Karpas-422 (cell line): ENCODE results near the gene PABPC3. TPM values are rescaled to one million over a fixed set of nuclear protein-coding genes. Genes with fewer than 3 reads are reported as not detected.

ENCODE experiments used
- DNase-seq: peaks from one replicate; pipeline ENCODE4 v3.0.0-alpha.2; 2015
- H2AFZ ChIP-seq: fragments of 200-600 bp; sonication (generic); 2 replicates; pipeline ENCODE4 v1.6.1; 2014; ENCODE audit warnings: antibody characterized with exemption, low read length, mixed read lengths
- H3K27ac ChIP-seq: fragments of 200-600 bp; sonication (generic); 2 replicates; pipeline ENCODE4 v1.5.1; 2014; ENCODE audit warnings: mild to moderate bottlenecking, low read length, moderate library complexity
- H3K27me3 ChIP-seq: fragments of 200-600 bp; sonication (generic); 2 replicates; pipeline ENCODE4 v1.6.1; 2014; ENCODE audit warnings: low read length, mixed read lengths
- H3K36me3 ChIP-seq: fragments of 200-600 bp; sonication (generic); 2 replicates; pipeline ENCODE4 v1.6.1; 2014; ENCODE audit warnings: low read length, mixed read lengths; ENCODE audit not compliant: insufficient read depth
- H3K4me1 ChIP-seq: fragments of 200-600 bp; sonication (generic); 2 replicates; pipeline ENCODE4 v1.6.1; 2014; ENCODE audit warnings: mild to moderate bottlenecking, low read length, mixed read lengths
- H3K4me2 ChIP-seq: fragments of 200-600 bp; sonication (generic); 2 replicates; pipeline ENCODE4 v1.6.1; 2014; ENCODE audit warnings: low read length, low read depth, mild to moderate bottlenecking; ENCODE audit not compliant: poor library complexity, severe bottlenecking
- H3K4me3 ChIP-seq: fragments of 200-600 bp; sonication (generic); 2 replicates; pipeline ENCODE4 v1.5.1; 2014; ENCODE audit warnings: mild to moderate bottlenecking, antibody characterized with exemption, low read length, mixed read lengths
- H3K79me2 ChIP-seq: fragments of 200-600 bp; sonication (generic); 2 replicates; pipeline ENCODE4 v1.6.1; 2014; ENCODE audit warnings: mild to moderate bottlenecking, low read length, mixed read lengths
- H3K9ac ChIP-seq: fragments of 200-600 bp; sonication (generic); 2 replicates; pipeline ENCODE4 v1.6.0; 2014; ENCODE audit warnings: low read length
- H3K9me2 ChIP-seq: fragments of 200-600 bp; sonication (generic), shearing (Covaris generic); replicated peaks from 2 replicates; pipeline ENCODE4 v1.6.0; 2014; ENCODE audit warnings: mild to moderate bottlenecking, low read length, moderate library complexity; ENCODE audit not compliant: insufficient read depth
- H3K9me3 ChIP-seq: fragments of 300-700, 200-600 bp; sonication (generic); 2 replicates; pipeline ENCODE4 v1.6.1; 2014; ENCODE audit warnings: low read length, mixed read lengths
- H4K20me1 ChIP-seq: fragments of 200-600 bp; sonication (generic); 2 replicates; pipeline ENCODE4 v1.6.1; 2014; ENCODE audit warnings: mild to moderate bottlenecking, antibody characterized with exemption, low read length, low read depth; ENCODE audit not compliant: insufficient read depth
- total RNA-seq: library from RNA; depleted of rRNA; stranded (reverse); fragments of >200 nt; shearing (Covaris generic); gene quantifications from 2 replicates; pipeline ENCODE4 v1.2.3, GENCODE V29; 2014; ENCODE audit warnings: low replicate concordance

Gene PABPC3
- total RNA-seq, 1 experiment from 2014 or later = 0.37 TPM

DNA sequence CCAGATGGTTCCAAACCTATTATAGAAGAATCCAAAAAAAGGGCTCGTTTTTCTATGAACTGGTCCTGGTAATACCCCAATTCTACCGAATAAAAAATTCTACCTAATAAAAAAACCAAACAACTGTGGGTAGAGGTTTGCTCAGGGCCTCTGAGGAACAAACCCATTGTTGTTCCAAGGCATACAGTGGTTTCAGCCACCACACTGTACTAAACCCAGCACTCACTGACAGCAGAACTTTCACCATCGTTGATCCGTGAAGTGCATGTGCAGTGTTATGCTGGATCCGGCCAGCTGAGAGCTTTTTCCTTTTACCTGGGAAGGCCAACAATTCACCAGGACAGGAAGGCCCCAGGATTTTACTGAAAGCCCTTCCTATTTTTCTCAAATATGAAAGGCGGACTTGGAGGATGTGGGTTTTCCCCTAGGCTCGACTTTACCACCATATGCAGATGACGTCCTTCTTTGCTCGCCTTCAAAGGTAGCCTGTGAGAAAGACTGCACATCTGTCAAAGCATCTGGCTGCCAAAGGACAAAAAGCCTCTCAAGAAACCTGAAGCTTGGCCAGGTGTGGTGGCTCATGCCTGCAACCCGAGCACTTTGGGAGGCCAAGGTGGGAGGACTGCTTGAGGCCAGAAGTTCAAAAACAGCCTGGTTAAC is 7.2 kb upstream of the PABPC3 start:
- DNase-seq = no peak
- H3K9me3 ChIP-seq = no peaks in the 10 kb centered on the region
- no peak overlapping the region for H3K9ac ChIP-seq
- H3K36me3 ChIP-seq = no peaks in the 10 kb centered on the region
- H3K27me3 ChIP-seq = no peaks in the 10 kb centered on the region
- no peak overlapping the region for H3K4me2 ChIP-seq
- H3K4me1 ChIP-seq = no peaks in the 10 kb centered on the region
- no peaks in the 10 kb centered on the region for H4K20me1 ChIP-seq
- no peak overlapping the region for H3K4me3 ChIP-seq
- no peak overlapping the region for H2AFZ ChIP-seq
- H3K79me2 ChIP-seq = no peaks in the 10 kb centered on the region
- no peak overlapping the region for H3K27ac ChIP-seq
- no peaks in the 10 kb centered on the region for H3K9me2 ChIP-seq

DNA sequence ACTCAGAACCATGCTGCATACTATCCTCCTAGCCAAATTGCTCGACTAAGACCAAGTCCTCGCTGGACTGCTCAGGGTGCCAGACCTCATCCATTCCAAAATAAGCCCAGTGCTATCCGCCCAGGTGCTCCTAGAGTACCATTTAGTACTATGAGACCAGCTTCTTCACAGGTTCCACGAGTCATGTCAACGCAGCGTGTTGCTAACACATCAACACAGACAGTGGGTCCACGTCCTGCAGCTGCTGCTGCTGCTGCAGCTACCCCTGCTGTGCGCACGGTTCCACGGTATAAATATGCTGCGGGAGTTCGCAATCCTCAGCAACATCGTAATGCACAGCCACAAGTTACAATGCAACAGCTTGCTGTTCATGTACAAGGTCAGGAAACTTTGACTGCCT is 1.5 kb downstream of the PABPC3 start:
- H3K4me3 ChIP-seq = no peak overlapping the region
- no peaks in the 10 kb centered on the region for H3K9me2 ChIP-seq
- H3K79me2 ChIP-seq = no peaks in the 10 kb centered on the region
- no peaks in the 10 kb centered on the region for H3K4me1 ChIP-seq
- no peaks in the 10 kb centered on the region for H3K9me3 ChIP-seq
- H3K27me3 ChIP-seq = no peaks in the 10 kb centered on the region
- H4K20me1 ChIP-seq = no peaks in the 10 kb centered on the region
- DNase-seq = no peak
- no peak overlapping the region for H3K9ac ChIP-seq
- no peak overlapping the region for H3K27ac ChIP-seq
- no peak overlapping the region for H3K4me2 ChIP-seq
- H3K36me3 ChIP-seq = no peaks in the 10 kb centered on the region
- H2AFZ ChIP-seq = no peak overlapping the region

GRCh38 chr13:25103711-25104110 is 7.8 kb downstream of the PABPC3 start:
- no peaks in the 10 kb centered on the region for H3K36me3 ChIP-seq

GRCh38 chr13:25109341-25109740 is 13.4 kb downstream of the PABPC3 start:
- DNase-seq = no peak
- Histone ChIP-seq H4K20me1 (no peaks in the 10 kb centered on the region), H3K9me2 (no peaks in the 10 kb centered on the region), H3K79me2 (no peaks in the 10 kb centered on the region), H3K27ac (no peak overlapping the region), H3K9ac (no peak overlapping the region), H2AFZ (no peak overlapping the region), H3K9me3 (no peaks in the 10 kb centered on the region), H3K4me3 (no peak overlapping the region), H3K4me1 (no peaks in the 10 kb centered on the region), H3K27me3 (0 out of 2 replicates have a peak, but pooled peaks cover 5% of the 10 kb centered on the region), H3K36me3 (no peaks in the 10 kb centered on the region), H3K4me2 (no peak overlapping the region)

More at GRCh38 chr13:25103711-25104110, 7.8 kb downstream of the PABPC3 start:
- Histone ChIP-seq H3K9me2 (no peaks in the 10 kb centered on the region), H3K4me1 (no peaks in the 10 kb centered on the region), H3K9ac (no peak overlapping the region), H4K20me1 (no peaks in the 10 kb centered on the region), H3K79me2 (no peaks in the 10 kb centered on the region), H3K27me3 (no peaks in the 10 kb centered on the region), H3K4me3 (no peak overlapping the region), H2AFZ (no peak overlapping the region), H3K27ac (no peak overlapping the region), H3K9me3 (no peaks in the 10 kb centered on the region), H3K4me2 (no peak overlapping the region)
- no peak for DNase-seq

- no peak for DNase-seq
These were observed 15.1 kb downstream of the PABPC3 start for GRCh38 chr13:25110956-25111584.

GRCh38 chr13:25111585-25111956 is 15.6 kb downstream of the PABPC3 start:
- no peaks in the 10 kb centered on the region for H3K36me3 ChIP-seq
- H3K9ac ChIP-seq = no peak overlapping the region
- H3K27ac ChIP-seq = no peak overlapping the region
- no peaks in the 10 kb centered on the region for H3K4me1 ChIP-seq
- H3K27me3 ChIP-seq = 0 out of 2 replicates have a peak, but pooled peaks cover 5% of the 10 kb centered on the region
- H3K4me3 ChIP-seq = no peak overlapping the region
- H3K9me3 ChIP-seq = no peaks in the 10 kb centered on the region
- H3K9me2 ChIP-seq = no peaks in the 10 kb centered on the region
- no peaks in the 10 kb centered on the region for H4K20me1 ChIP-seq
- no peak overlapping the region for H3K4me2 ChIP-seq
- DNase-seq = no peak
- no peaks in the 10 kb centered on the region for H3K79me2 ChIP-seq
- no peak overlapping the region for H2AFZ ChIP-seq

More at GRCh38 chr13:25110956-25111584, 15.1 kb downstream of the PABPC3 start:
- Histone ChIP-seq H2AFZ (no peak overlapping the region), H3K27ac (no peak overlapping the region), H3K9me2 (no peaks in the 10 kb centered on the region), H3K79me2 (no peaks in the 10 kb centered on the region), H3K27me3 (0 out of 2 replicates have a peak, but pooled peaks cover 5% of the 10 kb centered on the region), H3K9me3 (no peaks in the 10 kb centered on the region), H3K9ac (no peak overlapping the region), H3K4me3 (no peak overlapping the region), H4K20me1 (no peaks in the 10 kb centered on the region), H3K4me1 (no peaks in the 10 kb centered on the region), H3K36me3 (no peaks in the 10 kb centered on the region), H3K4me2 (no peak overlapping the region)

GRCh38 chr13:25112695-25113255 is 16.8 kb downstream of the PABPC3 start:
- no peak overlapping the region for H3K27ac ChIP-seq
- no peaks in the 10 kb centered on the region for H3K9me2 ChIP-seq
- H3K4me2 ChIP-seq = no peak overlapping the region
- H3K4me1 ChIP-seq = peaks cover 1% of the 10 kb centered on the region
- no peaks in the 10 kb centered on the region for H3K36me3 ChIP-seq
- 0 out of 2 replicates have a peak, but pooled peaks cover 5% of the 10 kb centered on the region for H3K27me3 ChIP-seq
- H4K20me1 ChIP-seq = no peaks in the 10 kb centered on the region
- H3K79me2 ChIP-seq = no peaks in the 10 kb centered on the region
- no peak overlapping the region for H3K4me3 ChIP-seq
- DNase-seq = no peak
- H3K9me3 ChIP-seq = no peaks in the 10 kb centered on the region
- no peak overlapping the region for H2AFZ ChIP-seq
- no peak overlapping the region for H3K9ac ChIP-seq

DNA sequence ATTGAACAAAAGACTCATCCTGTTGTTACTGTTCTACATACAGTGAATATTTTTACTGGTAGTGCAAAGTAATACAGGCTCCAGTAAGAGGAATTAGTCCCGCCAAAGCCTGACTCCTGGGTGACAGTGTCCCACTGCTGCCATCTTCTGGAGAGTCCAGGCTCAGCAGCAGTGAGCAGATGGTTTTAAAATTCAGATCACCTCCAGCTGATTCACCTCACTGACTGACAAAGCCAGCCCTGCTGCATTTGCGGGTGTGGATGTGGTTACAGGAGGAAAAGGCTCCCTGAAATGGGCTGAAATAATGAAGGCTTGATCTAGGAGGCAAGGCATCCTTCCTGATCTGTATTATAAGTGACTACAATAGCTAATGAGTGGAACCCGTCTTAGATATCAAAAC is 18.3 kb downstream of the PABPC3 start:
- H3K36me3 ChIP-seq = no peaks in the 10 kb centered on the region
- no peak overlapping the region for H3K4me2 ChIP-seq
- no peaks in the 10 kb centered on the region for H3K79me2 ChIP-seq
- no peaks in the 10 kb centered on the region for H4K20me1 ChIP-seq
- no peak overlapping the region for H3K27ac ChIP-seq
- H3K9me3 ChIP-seq = no peaks in the 10 kb centered on the region
- no peak overlapping the region for H3K9ac ChIP-seq
- no peak overlapping the region for H3K4me3 ChIP-seq
- peaks cover 16% of the 10 kb centered on the region for H3K4me1 ChIP-seq
- H3K9me2 ChIP-seq = no peaks in the 10 kb centered on the region
- 0 out of 2 replicates have a peak, but pooled peaks cover 5% of the 10 kb centered on the region for H3K27me3 ChIP-seq
- DNase-seq = peak; percentile 86
- H2AFZ ChIP-seq = no peak overlapping the region
